ENCODE results near the gene PARPBP.
"Not testable (repeated sequence)": the region's sequence is repeated elsewhere in the genome, so short reads cannot be mapped to it uniquely, and the experiment has no call there.

The PARPBP gene

DNA sequence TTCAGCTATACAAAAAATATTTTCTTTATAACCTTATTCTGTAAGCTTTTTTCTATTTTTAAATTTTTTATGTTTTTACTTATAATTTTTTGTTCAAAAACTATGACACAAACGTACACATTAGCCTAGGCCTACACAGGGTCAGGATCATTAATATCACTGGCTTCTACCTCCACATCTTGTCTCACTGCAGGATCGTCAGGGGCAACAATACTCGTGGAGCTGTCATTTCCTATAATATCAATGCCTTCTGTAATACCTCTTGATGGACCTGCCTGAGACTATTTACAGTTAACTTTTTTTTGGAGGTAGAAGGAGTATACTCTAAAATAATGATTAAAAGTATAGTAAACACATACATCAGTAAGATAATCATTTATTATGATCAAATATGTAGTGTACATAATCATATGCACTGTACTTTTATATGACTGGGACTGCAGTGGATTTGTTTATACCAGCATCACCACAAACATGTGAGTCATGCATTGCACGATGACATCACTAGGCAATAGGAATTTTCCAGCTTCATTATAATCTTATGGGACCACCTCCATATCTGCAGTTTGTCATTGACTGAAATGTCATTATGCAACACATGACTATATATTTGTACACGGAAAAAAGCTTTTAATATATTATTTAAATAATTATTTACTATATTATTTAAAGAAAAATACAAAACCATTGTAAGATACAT is 96.2 kb downstream of the PARPBP start:
- DNase-seq (ENCODE audit: low read depth) = peak; percentile 75
- no peak overlapping the region for H3K4me3 ChIP-seq (ENCODE audit: control insufficient read depth, low read depth, low read length)
- TF ChIP-seq, protein P1, sequence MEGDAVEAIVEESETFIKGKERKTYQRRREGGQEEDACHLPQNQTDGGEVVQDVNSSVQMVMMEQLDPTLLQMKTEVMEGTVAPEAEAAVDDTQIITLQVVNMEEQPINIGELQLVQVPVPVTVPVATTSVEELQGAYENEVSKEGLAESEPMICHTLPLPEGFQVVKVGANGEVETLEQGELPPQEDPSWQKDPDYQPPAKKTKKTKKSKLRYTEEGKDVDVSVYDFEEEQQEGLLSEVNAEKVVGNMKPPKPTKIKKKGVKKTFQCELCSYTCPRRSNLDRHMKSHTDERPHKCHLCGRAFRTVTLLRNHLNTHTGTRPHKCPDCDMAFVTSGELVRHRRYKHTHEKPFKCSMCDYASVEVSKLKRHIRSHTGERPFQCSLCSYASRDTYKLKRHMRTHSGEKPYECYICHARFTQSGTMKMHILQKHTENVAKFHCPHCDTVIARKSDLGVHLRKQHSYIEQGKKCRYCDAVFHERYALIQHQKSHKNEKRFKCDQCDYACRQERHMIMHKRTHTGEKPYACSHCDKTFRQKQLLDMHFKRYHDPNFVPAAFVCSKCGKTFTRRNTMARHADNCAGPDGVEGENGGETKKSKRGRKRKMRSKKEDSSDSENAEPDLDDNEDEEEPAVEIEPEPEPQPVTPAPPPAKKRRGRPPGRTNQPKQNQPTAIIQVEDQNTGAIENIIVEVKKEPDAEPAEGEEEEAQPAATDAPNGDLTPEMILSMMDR (conservative IDR thresholded peaks at IDR 0.05; ENCODE audit: control insufficient read depth, insufficient read depth, low read depth, low read length) = no peak

DNA sequence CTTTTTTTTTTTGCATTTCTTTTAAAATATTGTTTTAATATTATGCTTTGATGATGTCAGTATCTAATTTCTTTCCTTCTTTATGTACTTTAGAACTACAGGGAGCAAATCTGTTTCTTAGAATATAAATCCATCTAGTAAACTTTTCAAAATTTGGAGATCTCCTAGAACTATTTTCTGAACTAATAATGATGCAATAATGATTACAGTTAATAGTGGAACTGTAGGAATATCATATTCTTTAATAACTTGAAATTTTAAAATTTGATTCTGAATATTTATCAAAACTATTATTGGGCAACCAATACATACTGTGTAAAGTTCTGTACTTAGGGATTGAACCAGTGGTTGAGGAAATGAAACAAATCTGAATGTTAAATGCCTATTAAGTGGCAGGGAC is 100.8 kb downstream of the PARPBP start:
- TF ChIP-seq, protein P1 (conservative IDR thresholded peaks at IDR 0.05; ENCODE audit: control insufficient read depth, insufficient read depth, low read depth, low read length) = no peak
- no peak for DNase-seq (ENCODE audit: low read depth)
- no peak overlapping the region for H3K4me3 ChIP-seq (ENCODE audit: control insufficient read depth, low read depth, low read length)

GRCh38 chr12:102227954-102228353 is 108.0 kb downstream of the PARPBP start:
- TF ChIP-seq, protein P1 (conservative IDR thresholded peaks at IDR 0.05; ENCODE audit: control insufficient read depth, insufficient read depth, low read depth, low read length) = no peak
- no peak for DNase-seq (ENCODE audit: low read depth)
- no peak overlapping the region for H3K4me3 ChIP-seq (ENCODE audit: control insufficient read depth, low read depth, low read length)

- no peak for DNase-seq (ENCODE audit: low read depth)
- H3K4me3 ChIP-seq (ENCODE audit: control insufficient read depth, low read depth, low read length) = no peak overlapping the region
- TF ChIP-seq, protein P1 (conservative IDR thresholded peaks at IDR 0.05; ENCODE audit: control insufficient read depth, insufficient read depth, low read depth, low read length) = no peak
Observed at GRCh38 chr12:102232036-102232435, 112.1 kb downstream of the PARPBP start.

- no peak overlapping the region for H3K4me3 ChIP-seq (ENCODE audit: control insufficient read depth, low read depth, low read length)
- DNase-seq (ENCODE audit: low read depth) = peak; percentile 77
- TF ChIP-seq, protein P1 (conservative IDR thresholded peaks at IDR 0.05; ENCODE audit: control insufficient read depth, insufficient read depth, low read depth, low read length) = no peak
Observed at GRCh38 chr12:102232446-102232845, 112.5 kb downstream of the PARPBP start.

DNA sequence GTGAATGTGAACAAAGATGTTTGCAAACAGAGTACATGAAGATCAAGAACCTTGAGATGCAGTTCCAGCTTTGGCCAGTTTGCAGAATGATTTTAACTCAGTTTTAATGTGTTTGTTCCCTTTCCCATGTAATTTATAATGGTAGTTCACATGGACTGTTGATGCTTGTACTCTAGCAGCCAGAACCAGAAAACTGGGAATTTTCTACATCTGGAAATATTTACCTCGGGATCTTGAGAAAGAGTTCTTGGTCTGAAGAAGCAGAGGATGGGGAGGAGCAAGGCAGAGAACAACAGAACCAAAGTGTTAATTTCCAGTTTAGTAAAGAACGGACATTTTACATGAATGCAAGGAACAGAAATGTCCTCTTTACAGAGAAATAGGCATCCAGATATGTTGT is 114.6 kb downstream of the PARPBP start:
- H3K4me3 ChIP-seq (ENCODE audit: control insufficient read depth, low read depth, low read length) = no peak overlapping the region

GRCh38 chr12:102240859-102241258 is 120.9 kb downstream of the PARPBP start:
- DNase-seq (ENCODE audit: low read depth); H3K4me3 ChIP-seq (ENCODE audit: control insufficient read depth, low read depth, low read length): not testable (repeated sequence)

More for the DNA sequence above, 114.6 kb downstream of the PARPBP start:
- DNase-seq (ENCODE audit: low read depth) = peak; percentile 12
- TF ChIP-seq, protein P1 (conservative IDR thresholded peaks at IDR 0.05; ENCODE audit: control insufficient read depth, insufficient read depth, low read depth, low read length) = peak; percentile 1

Data from fibroblast of mammary gland (primary cell).